PFSK-1 (cell line): ENCODE data around the gene RPL19.

Source experiments
- FOXP2 ChIP-seq: optimal IDR thresholded peaks from 2 replicates; pipeline ENCODE3; 2011; ENCODE audit warnings: borderline replicate concordance, control low read depth, inconsistent platforms; ENCODE audit not compliant: insufficient read depth; ENCODE audit errors: extremely low read length, extremely low read depth
- REST ChIP-seq, 2 experiments: IDR thresholded peaks; 2 replicates each; pipeline versions ENCODE4 v1.6.1 to v1.8.0; 2011 to 2012; ENCODE audit warnings: low read depth in 2 of 2, low read length in 2 of 2, control low read depth in 1 of 2, inconsistent platforms in 1 of 2, mild to moderate bottlenecking in 1 of 2, moderate library complexity in 1 of 2; ENCODE audit not compliant: insufficient read depth in 1 of 2
- SIN3A ChIP-seq: IDR thresholded peaks from 2 replicates; pipeline ENCODE4 v1.6.1; 2012; ENCODE audit warnings: mild to moderate bottlenecking, low read length, moderate library complexity, borderline replicate concordance; ENCODE audit not compliant: insufficient read depth

GRCh38 chr17:39225959-39226683, 26.0 kb downstream of the RPL19 start:
- TF ChIP-seq SIN3A = no peak
- no peak for TF ChIP-seq REST (IDR thresholded peaks at IDR 0.05; ENCODE audit: insufficient read depth in 1 of 2, low read depth in 2 of 2, low read length in 2 of 2)
- TF ChIP-seq FOXP2 = no peak
